Thyroid gland (tissue), 4 donors: Measurements from ENCODE around the gene TSPAN31.

Source experiments
- POLR2A ChIP-seq, 2 donors: fragments of 450-650 bp; IDR thresholded peaks; one replicate each; pipeline ENCODE4 v1.6.1; 2017; ENCODE audit warnings: antibody characterized with exemption in 2 of 2, mild to moderate bottlenecking in 2 of 2, moderate library complexity in 1 of 2
- TF ChIP-seq, protein P1 (sequence below), 6 experiments: fragments of 200-600 bp in 3 of 6; fragments of 450-650 bp in 3 of 6; sonication (generic) in 3 of 6; IDR thresholded peaks; one replicate each; pipeline ENCODE4 v1.5.1; 2016 to 2019; ENCODE audit warnings: antibody characterized with exemption in 6 of 6, mild to moderate bottlenecking in 2 of 6, inconsistent platforms in 1 of 6, moderate library complexity in 1 of 6

DNA sequence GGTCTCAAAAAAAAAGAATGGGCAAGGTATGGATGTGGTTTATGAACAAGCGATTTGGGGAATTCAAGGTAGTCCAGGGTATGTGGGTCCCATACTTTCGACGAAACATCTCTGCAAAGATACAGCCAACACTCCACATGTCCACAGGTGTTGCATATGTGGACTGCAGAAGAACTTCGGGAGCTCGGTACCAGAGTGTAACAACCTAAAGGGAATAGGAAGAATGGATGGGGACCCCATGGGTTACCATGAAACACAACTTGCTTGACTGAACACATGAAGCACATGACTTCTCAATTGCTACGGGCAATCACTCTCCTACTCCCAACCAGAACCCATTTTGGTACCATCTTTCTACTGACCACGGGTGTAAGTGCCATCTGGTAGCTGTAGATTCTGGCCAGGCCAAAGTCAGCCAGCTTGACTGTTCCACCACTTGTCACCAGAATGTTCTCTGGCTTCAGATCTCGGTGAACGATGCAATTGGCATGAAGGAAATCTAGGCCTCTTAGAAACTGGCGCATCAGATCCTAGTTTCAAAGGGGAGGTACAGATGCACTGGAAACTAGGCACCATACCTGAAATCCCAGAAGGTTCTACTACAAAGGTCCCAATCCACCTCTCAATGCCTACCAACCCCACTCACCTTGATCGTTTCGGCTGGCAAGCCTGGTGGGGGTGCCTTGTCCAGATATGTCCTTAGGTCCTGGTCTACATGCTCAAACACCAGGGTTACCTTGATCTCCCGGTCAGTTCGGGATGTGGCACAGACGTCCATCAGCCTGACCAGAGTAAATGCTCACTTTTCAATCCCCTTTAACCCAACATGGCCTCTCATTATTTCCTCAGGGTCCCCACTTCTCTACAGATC is 6.0 kb downstream of the TSPAN31 start:
- TF ChIP-seq, protein P1, sequence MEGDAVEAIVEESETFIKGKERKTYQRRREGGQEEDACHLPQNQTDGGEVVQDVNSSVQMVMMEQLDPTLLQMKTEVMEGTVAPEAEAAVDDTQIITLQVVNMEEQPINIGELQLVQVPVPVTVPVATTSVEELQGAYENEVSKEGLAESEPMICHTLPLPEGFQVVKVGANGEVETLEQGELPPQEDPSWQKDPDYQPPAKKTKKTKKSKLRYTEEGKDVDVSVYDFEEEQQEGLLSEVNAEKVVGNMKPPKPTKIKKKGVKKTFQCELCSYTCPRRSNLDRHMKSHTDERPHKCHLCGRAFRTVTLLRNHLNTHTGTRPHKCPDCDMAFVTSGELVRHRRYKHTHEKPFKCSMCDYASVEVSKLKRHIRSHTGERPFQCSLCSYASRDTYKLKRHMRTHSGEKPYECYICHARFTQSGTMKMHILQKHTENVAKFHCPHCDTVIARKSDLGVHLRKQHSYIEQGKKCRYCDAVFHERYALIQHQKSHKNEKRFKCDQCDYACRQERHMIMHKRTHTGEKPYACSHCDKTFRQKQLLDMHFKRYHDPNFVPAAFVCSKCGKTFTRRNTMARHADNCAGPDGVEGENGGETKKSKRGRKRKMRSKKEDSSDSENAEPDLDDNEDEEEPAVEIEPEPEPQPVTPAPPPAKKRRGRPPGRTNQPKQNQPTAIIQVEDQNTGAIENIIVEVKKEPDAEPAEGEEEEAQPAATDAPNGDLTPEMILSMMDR (IDR thresholded peaks at IDR 0.05): no peak
- TF ChIP-seq POLR2A (IDR thresholded peaks at IDR 0.05): no peak
